Breast epithelium (tissue), 4 donors: Measurements from ENCODE around the gene RFLNA. TPM values are rescaled to one million over a fixed set of nuclear protein-coding genes. Genes with fewer than 3 reads are reported as not detected.

Experiments
- DNase-seq, 2 donors: peaks; one replicate each; pipeline ENCODE4 v3.0.0-alpha.2; 2019; ENCODE audit warnings: low spot score in 2 of 2
- H3K27ac ChIP-seq, 2 donors: fragments of 200-600 bp; sonication (generic) in 1 of 2; one replicate each; pipeline ENCODE4 v1.5.1; 2016 to 2019; ENCODE audit warnings: mild to moderate bottlenecking in 1 of 2
- H3K27me3 ChIP-seq, 2 donors: fragments of 200-600 bp; sonication (generic) in 1 of 2; one replicate each; pipeline versions ENCODE4 v1.5.1 to v1.6.0; 2017 to 2019; ENCODE audit warnings: control low read depth in 1 of 2, mild to moderate bottlenecking in 1 of 2
- H3K36me3 ChIP-seq: fragments of 200-600 bp; one replicate; pipeline ENCODE4 v1.5.1; 2019
- H3K4me1 ChIP-seq, 2 donors: fragments of 200-600 bp; sonication (generic); one replicate each; pipeline ENCODE4 v1.5.1; 2016 to 2019; ENCODE audit warnings: control low read depth in 1 of 2
- H3K4me3 ChIP-seq, 3 donors: fragments of 200-600 bp; sonication (generic); 1 replicate in 2 of 3; 2 replicates in 1 of 3; pipeline ENCODE4 v1.5.1; 2016 to 2019; ENCODE audit warnings: mild to moderate bottlenecking in 3 of 3, moderate library complexity in 2 of 3
- H3K9me3 ChIP-seq, 2 donors: fragments of 200-600 bp; sonication (generic) in 1 of 2; one replicate each; pipeline ENCODE4 v1.5.1; 2016 to 2019; ENCODE audit warnings: control low read depth in 1 of 2
- CTCF ChIP-seq, 3 donors: fragments of 450-650 bp; IDR thresholded peaks; one replicate each; pipeline ENCODE4 v1.5.1; 2016 to 2017; ENCODE audit warnings: antibody characterized with exemption in 3 of 3, mild to moderate bottlenecking in 3 of 3, moderate library complexity in 3 of 3
- POLR2A ChIP-seq: fragments of 450-650 bp; IDR thresholded peaks from one replicate; pipeline ENCODE4 v1.6.1; 2016; ENCODE audit warnings: antibody characterized with exemption, mild to moderate bottlenecking, moderate library complexity
- POLR2AphosphoS5 ChIP-seq, 3 donors: sonication (generic); formaldehyde crosslinking; IDR thresholded peaks; one replicate each; pipeline ENCODE4 v1.6.1; 2017; ENCODE audit warnings: antibody characterized with exemption in 3 of 3
- intact Hi-C: fragments of 100-400 bp; cut with DNase I; formaldehyde crosslinking; loops from one replicate; pipeline ENCODE4 v1.15.1; 2023; ENCODE audit warnings: low total_unique reads
- total RNA-seq, 3 donors: library from RNA; depleted of rRNA; stranded (reverse); fragments of >200 nt; gene quantifications; one replicate each; pipeline ENCODE4 v1.1.0, GENCODE V29; 2016

The RFLNA gene
- total RNA-seq, 3 donors from 2014 or later = 1.3 to 11.4 TPM; not detected in 1

- H3K27ac ChIP-seq = no peak overlapping the region
- peaks cover 8% of the 10 kb centered on the region in 2 donors for H3K9me3 ChIP-seq
- DNase-seq = no peak
- intact Hi-C loops = no loop called here
- H3K27me3 ChIP-seq = peaks cover 0 to 4% of the 10 kb centered on the region in 2 donors
- H3K36me3 ChIP-seq = no peaks in the 10 kb centered on the region
- TF ChIP-seq POLR2A (no peak), CTCF (IDR thresholded peaks at IDR 0.05) (no peak), POLR2AphosphoS5 (IDR thresholded peaks at IDR 0.05) (no peak)
- no peak overlapping the region for H3K4me3 ChIP-seq
- H3K4me1 ChIP-seq = no peaks in the 10 kb centered on the region
Measured at GRCh38 chr12:124283326-124283725, 11.6 kb upstream of the RFLNA start.

- intact Hi-C loops = no loop called here
- peaks cover 0 to 2% of the 10 kb centered on the region in 2 donors for H3K27me3 ChIP-seq
- H3K9me3 ChIP-seq = peaks cover 8% of the 10 kb centered on the region in 2 donors
- H3K27ac ChIP-seq = no peak overlapping the region
- TF ChIP-seq POLR2A (no peak), CTCF (IDR thresholded peaks at IDR 0.05) (no peak), POLR2AphosphoS5 (IDR thresholded peaks at IDR 0.05) (no peak)
- DNase-seq = no peak
- no peaks in the 10 kb centered on the region for H3K4me1 ChIP-seq
- H3K36me3 ChIP-seq = no peaks in the 10 kb centered on the region
- H3K4me3 ChIP-seq = no peak overlapping the region
Measured at GRCh38 chr12:124284368-124284767, 10.5 kb upstream of the RFLNA start.

- H3K27ac ChIP-seq = no peak overlapping the region
- DNase-seq = peak in 1 of 2 donors; percentile 57
- TF ChIP-seq CTCF (IDR thresholded peaks at IDR 0.05) (no peak), POLR2AphosphoS5 (IDR thresholded peaks at IDR 0.05) (no peak), POLR2A (no peak)
- peaks cover 8% of the 10 kb centered on the region in 2 donors for H3K9me3 ChIP-seq
- intact Hi-C loops = no loop called here
- peaks cover 0 to 10% of the 10 kb centered on the region in 2 donors for H3K4me1 ChIP-seq
- H3K4me3 ChIP-seq = no peak overlapping the region
- no peaks in the 10 kb centered on the region for H3K27me3 ChIP-seq
- H3K36me3 ChIP-seq = no peaks in the 10 kb centered on the region
Measured at GRCh38 chr12:124286414-124286813, 8.5 kb upstream of the RFLNA start.

GRCh38 chr12:124286971-124287370, 7.9 kb upstream of the RFLNA start:
- Histone ChIP-seq H3K9me3 (peaks cover 8% of the 10 kb centered on the region in 2 donors), H3K27me3 (no peaks in the 10 kb centered on the region), H3K27ac (no peak overlapping the region), H3K4me1 (peaks cover 0 to 10% of the 10 kb centered on the region in 2 donors), H3K4me3 (no peak overlapping the region), H3K36me3 (no peaks in the 10 kb centered on the region)
- no peak for DNase-seq
- no peak for TF ChIP-seq CTCF (IDR thresholded peaks at IDR 0.05)
- no peak for TF ChIP-seq POLR2AphosphoS5 (IDR thresholded peaks at IDR 0.05)
- no peak for TF ChIP-seq POLR2A
- intact Hi-C loops = no loop called here

GRCh38 chr12:124289634-124290600, 5.0 kb upstream of the RFLNA start:
- Histone ChIP-seq H3K4me1 (peaks cover 6 to 10% of the 10 kb centered on the region in 2 donors), H3K27me3 (no peaks in the 10 kb centered on the region), H3K27ac (peak overlapping the region; percentile 12 to 30), H3K4me3 (peak overlapping the region in 2 of 3 donors; percentile 9 to 11), H3K9me3 (peaks cover 1 to 8% of the 10 kb centered on the region in 2 donors), H3K36me3 (no peaks in the 10 kb centered on the region)
- TF ChIP-seq POLR2A = no peak
- no peak for TF ChIP-seq POLR2AphosphoS5 (IDR thresholded peaks at IDR 0.05)
- no peak for TF ChIP-seq CTCF (IDR thresholded peaks at IDR 0.05)
- no peak for DNase-seq
- intact Hi-C loops = no loop called here
